ENCODE data around the gene IL36G. TPM values are rescaled to one million over a fixed set of nuclear protein-coding genes. Genes with fewer than 3 reads are reported as not detected.

IL36G gene
- total RNA-seq, 5 donors from 2014 or later (not counting 1 experiment from before 2014, with no cell fraction given) = not detected

DNA sequence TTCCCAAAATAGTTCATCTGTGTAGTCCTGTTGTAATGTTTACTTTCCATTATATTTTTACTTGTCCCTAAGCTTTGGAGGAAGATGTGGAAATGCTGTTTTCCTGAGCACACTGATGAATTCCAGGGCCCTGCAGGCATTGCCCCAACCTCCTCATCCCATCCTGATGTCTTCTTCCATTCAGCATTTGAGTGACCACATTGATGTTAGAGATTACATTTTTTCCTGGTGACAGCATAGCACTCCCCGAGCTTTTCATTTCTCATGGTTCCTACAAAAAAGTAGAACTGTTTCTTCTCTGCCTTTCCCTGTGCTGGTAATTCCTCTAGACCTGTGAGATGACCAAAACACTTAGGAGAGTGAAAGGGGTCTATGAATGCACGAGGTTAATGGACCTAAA lies 32.3 kb downstream of the IL36G start:
- Mint-ChIP-seq H3K27ac (no peak overlapping the region), H3K36me3 (no peaks in the 10 kb centered on the region), H3K4me3 (no peak overlapping the region), H3K9me3 (no peaks in the 10 kb centered on the region), H3K4me1 (peaks cover 6 to 14% (median 6%) of the 10 kb centered on the region in 3 donors), H3K27me3 (peaks cover 0 to 3% of the 10 kb centered on the region in 2 donors)
- DNase-seq = no peak
- ChIA-PET POLR2A (no interaction called here), CTCF (no interaction called here)
- H3K4me3 ChIP-seq (ENCODE audit: control insufficient read depth in 1 of 2, extremely low read depth in 1 of 2, low read length in 1 of 2) = no peak overlapping the region
- H3K9me3 ChIP-seq = no peaks in the 10 kb centered on the region
- peaks cover 0 to 4% of the 10 kb centered on the region in 2 experiments for H3K27me3 ChIP-seq (replicated peaks in 1 of 2; ENCODE audit: control insufficient read depth in 2 of 2, extremely low read depth in 1 of 2, insufficient read depth in 2 of 2, low read length in 1 of 2)
- no peaks in the 10 kb centered on the region for H3K36me3 ChIP-seq (ENCODE audit: control insufficient read depth in 2 of 2, extremely low read depth in 1 of 2, insufficient read depth in 1 of 2, low read length in 1 of 2)
- no peak for ATAC-seq (replicated peaks in 1 of 4)
- peaks cover 0 to 4% of the 10 kb centered on the region in 2 experiments for H3K4me1 ChIP-seq (ENCODE audit: control insufficient read depth in 1 of 2, extremely low read depth in 1 of 2, insufficient read depth in 2 of 2, low read length in 2 of 2)
- H3K27ac ChIP-seq (ENCODE audit: low read length) = no peak overlapping the region
- WGBS (ENCODE audit: insufficient coverage) = no CpG with 5 or more reads among the region's 2 CpGs

DNA sequence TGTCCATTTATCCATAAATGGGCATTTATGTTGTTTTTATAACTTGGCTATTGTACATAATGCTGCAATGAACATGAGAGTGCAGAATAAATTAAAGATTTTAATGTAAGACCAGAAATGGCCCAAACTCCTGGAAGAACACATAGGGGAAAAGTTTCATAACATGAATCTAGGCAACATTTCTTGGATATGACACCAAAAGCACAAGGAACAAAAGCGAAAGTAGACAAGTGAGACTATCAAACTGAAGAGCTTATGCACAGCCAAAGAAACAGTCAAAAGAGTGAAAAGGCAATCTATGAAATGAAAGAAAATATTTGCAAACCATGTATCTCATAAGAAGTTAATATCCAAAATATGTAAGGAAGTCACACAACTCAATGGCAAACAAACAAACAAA lies 33.3 kb downstream of the IL36G start:
- no peak overlapping the region for H3K27ac ChIP-seq (ENCODE audit: low read length)
- DNase-seq (no peak), ATAC-seq (replicated peaks in 1 of 4) (no peak)
- Mint-ChIP-seq H3K9me3 (no peaks in the 10 kb centered on the region), H3K4me1 (peaks cover 12 to 18% (median 14%) of the 10 kb centered on the region in 3 donors), H3K27ac (no peak overlapping the region), H3K4me3 (no peak overlapping the region), H3K27me3 (peaks cover 0 to 3% of the 10 kb centered on the region in 2 donors), H3K36me3 (no peaks in the 10 kb centered on the region)
- H3K27me3 ChIP-seq (replicated peaks in 1 of 2; ENCODE audit: control insufficient read depth in 2 of 2, extremely low read depth in 1 of 2, insufficient read depth in 2 of 2, low read length in 1 of 2) = peaks cover 0 to 4% of the 10 kb centered on the region in 2 experiments
- H3K4me3 ChIP-seq (ENCODE audit: control insufficient read depth in 1 of 2, extremely low read depth in 1 of 2, low read length in 1 of 2) = no peak overlapping the region
- H3K36me3 ChIP-seq (ENCODE audit: control insufficient read depth in 2 of 2, extremely low read depth in 1 of 2, insufficient read depth in 1 of 2, low read length in 1 of 2) = no peaks in the 10 kb centered on the region
- POLR2A ChIA-PET = no interaction called here
- CTCF ChIA-PET = no interaction called here
- peaks cover 7 to 10% of the 10 kb centered on the region in 2 experiments for H3K4me1 ChIP-seq (ENCODE audit: control insufficient read depth in 1 of 2, extremely low read depth in 1 of 2, insufficient read depth in 2 of 2, low read length in 2 of 2)
- H3K9me3 ChIP-seq = no peaks in the 10 kb centered on the region
- no CpG with 5 or more reads among the region's 1 CpG for WGBS (ENCODE audit: insufficient coverage)

DNA sequence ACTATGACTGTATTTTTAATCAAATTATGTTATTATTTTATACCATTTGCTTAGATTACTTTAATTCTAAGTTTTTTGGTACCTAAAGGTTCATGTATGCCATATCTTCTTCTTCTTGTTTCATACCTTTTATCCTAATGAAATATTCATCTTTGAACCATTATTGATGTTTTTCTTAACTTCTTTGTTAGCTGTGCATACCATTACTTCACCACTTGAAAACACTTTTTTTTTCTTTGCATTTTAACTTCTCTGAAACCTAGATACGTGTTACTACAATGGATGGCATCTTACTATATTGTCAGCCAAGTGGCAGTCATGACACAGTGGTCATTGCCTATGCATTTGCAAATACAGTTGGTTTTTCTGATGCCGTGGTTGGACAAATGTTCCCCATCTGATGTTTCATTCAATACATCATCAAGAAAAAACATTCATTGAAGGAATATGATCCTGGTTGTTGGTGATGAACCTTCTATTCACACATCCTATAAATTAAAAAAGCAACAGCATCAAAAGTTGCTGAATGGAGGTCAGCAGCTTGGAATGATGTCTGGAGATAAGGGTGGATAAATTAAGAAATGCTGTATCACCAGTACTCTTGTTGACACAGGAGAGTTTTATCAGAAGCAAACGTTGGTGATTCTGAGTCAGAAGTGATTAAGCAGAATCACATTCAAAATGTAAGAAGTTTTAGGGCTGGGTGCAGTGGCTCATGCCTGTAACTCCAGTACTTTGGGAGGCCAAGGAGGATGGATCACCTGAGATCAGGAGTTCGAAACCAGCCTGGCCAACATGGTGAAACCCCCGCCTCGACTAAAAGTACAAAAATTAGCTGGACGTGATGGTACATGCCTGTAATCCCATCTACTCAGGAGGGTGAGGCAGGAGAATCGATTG lies 34.9 kb downstream of the IL36G start:
- WGBS (ENCODE audit: insufficient coverage) = 90% methylated on average over 3 of the region's 8 CpGs
- ChIA-PET CTCF (no interaction called here), POLR2A (no interaction called here)
- H3K36me3 Mint-ChIP-seq = no peaks in the 10 kb centered on the region
- H3K27me3 Mint-ChIP-seq = peaks cover 0 to 7% of the 10 kb centered on the region in 2 donors
- no peak overlapping the region for H3K27ac Mint-ChIP-seq
- H3K9me3 Mint-ChIP-seq = no peaks in the 10 kb centered on the region
- Histone ChIP-seq H3K27ac (ENCODE audit: low read length) (no peak overlapping the region), H3K4me1 (ENCODE audit: control insufficient read depth in 1 of 2, extremely low read depth in 1 of 2, insufficient read depth in 2 of 2, low read length in 2 of 2) (peaks cover 7 to 10% of the 10 kb centered on the region in 2 experiments), H3K4me3 (ENCODE audit: control insufficient read depth in 1 of 2, extremely low read depth in 1 of 2, low read length in 1 of 2) (no peak overlapping the region), H3K9me3 (no peaks in the 10 kb centered on the region), H3K36me3 (ENCODE audit: control insufficient read depth in 2 of 2, extremely low read depth in 1 of 2, insufficient read depth in 1 of 2, low read length in 1 of 2) (no peaks in the 10 kb centered on the region), H3K27me3 (replicated peaks in 1 of 2; ENCODE audit: control insufficient read depth in 2 of 2, extremely low read depth in 1 of 2, insufficient read depth in 2 of 2, low read length in 1 of 2) (peaks cover 0 to 4% of the 10 kb centered on the region in 2 experiments)
- ATAC-seq (replicated peaks in 1 of 4) (no peak), DNase-seq (no peak)
- no peak overlapping the region for H3K4me3 Mint-ChIP-seq
- peaks cover 15 to 23% (median 16%) of the 10 kb centered on the region in 3 donors for H3K4me1 Mint-ChIP-seq

DNA sequence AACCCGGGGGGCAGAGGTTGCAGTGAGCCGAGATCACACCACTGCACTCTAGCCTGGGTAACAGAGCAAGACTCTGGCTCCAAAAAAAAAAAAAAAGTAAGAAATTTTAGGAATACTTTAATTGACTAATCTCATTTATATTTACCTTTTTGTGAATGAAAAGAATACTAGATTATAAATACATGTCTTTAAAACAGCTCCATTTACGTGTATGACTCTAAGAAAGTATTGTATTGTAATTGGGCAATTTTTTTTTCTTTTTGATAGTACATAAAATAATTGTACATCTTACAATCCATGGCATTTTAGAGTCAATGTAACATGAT lies 35.5 kb downstream of the IL36G start:
- Histone ChIP-seq H3K4me3 (ENCODE audit: control insufficient read depth in 1 of 2, extremely low read depth in 1 of 2, low read length in 1 of 2) (no peak overlapping the region), H3K4me1 (ENCODE audit: control insufficient read depth in 1 of 2, extremely low read depth in 1 of 2, insufficient read depth in 2 of 2, low read length in 2 of 2) (peaks cover 7 to 9% of the 10 kb centered on the region in 2 experiments), H3K9me3 (no peaks in the 10 kb centered on the region), H3K27ac (ENCODE audit: low read length) (no peak overlapping the region), H3K36me3 (ENCODE audit: control insufficient read depth in 2 of 2, extremely low read depth in 1 of 2, insufficient read depth in 1 of 2, low read length in 1 of 2) (no peaks in the 10 kb centered on the region), H3K27me3 (replicated peaks in 1 of 2; ENCODE audit: control insufficient read depth in 2 of 2, extremely low read depth in 1 of 2, insufficient read depth in 2 of 2, low read length in 1 of 2) (peaks cover 0 to 4% of the 10 kb centered on the region in 2 experiments)
- ChIA-PET CTCF (no interaction called here), POLR2A (no interaction called here)
- no peak for ATAC-seq (replicated peaks in 1 of 4)
- Mint-ChIP-seq H3K4me1 (peaks cover 11 to 29% (median 12%) of the 10 kb centered on the region in 3 donors), H3K36me3 (no peaks in the 10 kb centered on the region), H3K4me3 (no peak overlapping the region), H3K27me3 (peaks cover 0 to 11% of the 10 kb centered on the region in 2 donors), H3K27ac (no peak overlapping the region), H3K9me3 (peaks cover 0 to 1% (median under 1%) of the 10 kb centered on the region in 3 donors)
- no peak for DNase-seq
- 60% methylated on average over 1 of the region's 3 CpGs for whole genome bisulfite sequencing (ENCODE audit: insufficient coverage)

DNA sequence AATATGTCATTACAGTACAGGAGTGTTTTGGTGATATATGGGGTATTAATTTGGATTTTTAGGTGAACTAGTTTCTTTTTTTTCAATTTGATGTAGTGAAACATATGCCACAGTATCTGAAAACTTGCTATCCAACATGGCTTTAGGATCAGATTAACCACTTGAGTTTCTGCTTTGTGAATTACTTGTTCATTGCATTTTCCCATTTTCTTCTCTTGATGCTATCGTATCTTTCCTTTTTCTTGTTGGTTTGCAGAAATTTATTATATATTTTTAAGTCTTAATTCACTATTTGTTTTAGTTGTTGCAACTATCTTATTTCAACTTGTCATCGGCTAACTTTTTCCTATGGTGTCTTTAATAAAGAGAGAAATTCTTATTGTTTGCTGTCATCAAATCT lies 36.3 kb downstream of the IL36G start:
- H3K36me3 Mint-ChIP-seq = no peaks in the 10 kb centered on the region
- POLR2A ChIA-PET = no interaction called here
- peaks cover 0 to 14% of the 10 kb centered on the region in 2 donors for H3K27me3 Mint-ChIP-seq
- WGBS (ENCODE audit: insufficient coverage) = no CpG with 5 or more reads among the region's 2 CpGs
- H3K4me1 Mint-ChIP-seq = peaks cover 11 to 30% (median 12%) of the 10 kb centered on the region in 3 donors
- peaks cover 0 to 8% (median 7%) of the 10 kb centered on the region in 3 donors for H3K9me3 Mint-ChIP-seq
- Histone ChIP-seq H3K4me3 (ENCODE audit: control insufficient read depth in 1 of 2, extremely low read depth in 1 of 2, low read length in 1 of 2) (no peak overlapping the region), H3K9me3 (no peaks in the 10 kb centered on the region), H3K27me3 (replicated peaks in 1 of 2; ENCODE audit: control insufficient read depth in 2 of 2, extremely low read depth in 1 of 2, insufficient read depth in 2 of 2, low read length in 1 of 2) (peaks cover 0 to 4% of the 10 kb centered on the region in 2 experiments), H3K36me3 (ENCODE audit: control insufficient read depth in 2 of 2, extremely low read depth in 1 of 2, insufficient read depth in 1 of 2, low read length in 1 of 2) (no peaks in the 10 kb centered on the region), H3K27ac (ENCODE audit: low read length) (no peak overlapping the region), H3K4me1 (ENCODE audit: control insufficient read depth in 1 of 2, extremely low read depth in 1 of 2, insufficient read depth in 2 of 2, low read length in 2 of 2) (peaks cover 7 to 9% of the 10 kb centered on the region in 2 experiments)
- H3K27ac Mint-ChIP-seq = no peak overlapping the region
- H3K4me3 Mint-ChIP-seq = no peak overlapping the region
- ATAC-seq (replicated peaks in 1 of 4) (no peak), DNase-seq (no peak)
- CTCF ChIA-PET = no interaction called here

DNA sequence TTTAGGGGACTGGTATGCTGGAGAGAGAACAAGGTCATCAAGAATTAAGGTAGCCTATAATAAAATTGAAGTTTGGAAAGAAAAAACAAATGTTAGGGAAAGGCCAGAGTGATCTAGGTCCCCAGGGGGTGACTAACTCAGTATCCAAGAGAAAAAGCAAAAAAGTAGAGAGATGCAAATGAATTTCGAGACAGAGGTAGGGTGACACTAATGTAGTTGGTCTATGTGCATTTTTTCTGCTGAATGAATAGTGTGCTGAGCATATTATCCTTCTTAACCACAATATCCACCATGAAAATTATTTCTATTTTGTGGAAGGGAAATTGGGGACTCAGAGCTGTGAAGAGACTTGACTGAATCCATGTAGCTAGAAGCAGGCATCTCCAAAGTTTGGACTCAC lies 37.2 kb downstream of the IL36G start:
- H3K9me3 Mint-ChIP-seq = peaks cover 0 to 8% (median 7%) of the 10 kb centered on the region in 3 donors
- Histone ChIP-seq H3K4me3 (ENCODE audit: control insufficient read depth in 1 of 2, extremely low read depth in 1 of 2, low read length in 1 of 2) (no peak overlapping the region), H3K27ac (ENCODE audit: low read length) (no peak overlapping the region), H3K27me3 (replicated peaks in 1 of 2; ENCODE audit: control insufficient read depth in 2 of 2, extremely low read depth in 1 of 2, insufficient read depth in 2 of 2, low read length in 1 of 2) (peaks cover 0 to 4% of the 10 kb centered on the region in 2 experiments), H3K4me1 (ENCODE audit: control insufficient read depth in 1 of 2, extremely low read depth in 1 of 2, insufficient read depth in 2 of 2, low read length in 2 of 2) (peaks cover 7 to 9% of the 10 kb centered on the region in 2 experiments), H3K36me3 (ENCODE audit: control insufficient read depth in 2 of 2, extremely low read depth in 1 of 2, insufficient read depth in 1 of 2, low read length in 1 of 2) (no peaks in the 10 kb centered on the region), H3K9me3 (no peaks in the 10 kb centered on the region)
- ChIA-PET CTCF (no interaction called here), POLR2A (no interaction called here)
- H3K36me3 Mint-ChIP-seq = no peaks in the 10 kb centered on the region
- no peak for ATAC-seq (replicated peaks in 1 of 4)
- peaks cover 11 to 27% (median 12%) of the 10 kb centered on the region in 3 donors for H3K4me1 Mint-ChIP-seq
- H3K27ac Mint-ChIP-seq = no peak overlapping the region
- DNase-seq = no peak
- H3K4me3 Mint-ChIP-seq = no peak overlapping the region
- H3K27me3 Mint-ChIP-seq = peaks cover 0 to 18% of the 10 kb centered on the region in 2 donors
- WGBS (ENCODE audit: insufficient coverage) = no CpG with 5 or more reads among the region's 1 CpG

All from T-cell (primary cell).